HCT116 (cell line): ENCODE data around the gene ZNF548. TPM values are rescaled to one million over a fixed set of nuclear protein-coding genes. Genes with fewer than 3 reads are reported as not detected.

Experiments used
- ATAC-seq: fragments of 200-7000 bp; cut with Tn5 transposase; 2 replicates; pipeline ENCODE4 v1.9.1; 2020; ENCODE audit warnings: mild to moderate bottlenecking, moderate library complexity
- BruUV-seq: library from RNA; stranded (reverse); fragments of 400-500 nt; replicated peaks from 2 replicates; lab custom pipeline; 2021; lab: Mats Ljungman, UMichigan
- CTCF ChIA-PET: fragments of 300-600 bp; sonication (Branson Sonifier 250); formaldehyde crosslinking; loops from one replicate; lab custom pipeline; 2021; ENCODE audit warnings: antibody characterized with exemption; lab: Charles Lee
- POLR2A ChIA-PET: fragments of 300-600, 350-600 bp; sonication (Branson Sonifier 250); formaldehyde crosslinking; loops from one replicate; lab custom pipeline; 2021; ENCODE audit warnings: antibody characterized with exemption; lab: Charles Lee
- RAD21 ChIA-PET, 2 experiments: fragments of 300-600 bp; sonication (Branson Sonifier 250); formaldehyde crosslinking; loops; one replicate each; lab custom pipeline; 2023; ENCODE audit warnings: low total read pairs in 2 of 2; ENCODE audit not compliant: uncharacterized antibody in 2 of 2, unreplicated experiment in 2 of 2, low non-redundant PET in 1 of 2; lab: Charles Lee
- DNase-seq: peaks from one replicate; pipeline ENCODE4 v3.0.0-alpha.2; 2010; ENCODE audit warnings: low read depth, low spot score
- H2AFZ ChIP-seq: fragments of 200-600 bp; shearing (Covaris generic), sonication (generic); 2 replicates; pipeline ENCODE4 v1.6.1; 2017; ENCODE audit warnings: low read depth, mixed run types, mixed read lengths, antibody characterized with exemption, low read length; ENCODE audit not compliant: poor library complexity, severe bottlenecking
- H3K27ac ChIP-seq: 2 replicates; pipeline ENCODE4 v1.5.1; 2012; ENCODE audit warnings: low read depth, low read length
- H3K27me3 ChIP-seq: fragments of 200-600 bp; sonication (generic); 2 replicates; pipeline ENCODE4 v1.6.1; 2016; ENCODE audit warnings: mixed run types, low read length, mixed read lengths; ENCODE audit not compliant: insufficient read depth
- H3K36me3 ChIP-seq, 2 experiments: fragments of 200-500 bp in 1 of 2; fragments of 200-600 bp in 1 of 2; sonication (Bioruptor generic) in 1 of 2; sonication (generic) in 1 of 2; 2 replicates each; pipeline versions ENCODE4 v1.5.1 to v1.6.1; 2014 to 2016; ENCODE audit warnings: low read length in 2 of 2, inconsistent platforms in 1 of 2, mixed read lengths in 1 of 2, mixed run types in 1 of 2; ENCODE audit not compliant: insufficient read depth in 2 of 2, control insufficient read depth in 1 of 2
- H3K4me1 ChIP-seq, 2 experiments: fragments of 200-600 bp in 1 of 2; sonication (generic) in 1 of 2; 2 replicates each; pipeline versions ENCODE4 v1.5.1 to v1.6.1; 2012 to 2017; ENCODE audit warnings: low read length in 2 of 2, inconsistent platforms in 1 of 2, mild to moderate bottlenecking in 1 of 2, mixed read lengths in 1 of 2, mixed run types in 1 of 2, moderate library complexity in 1 of 2; ENCODE audit not compliant: insufficient read depth in 2 of 2, control insufficient read depth in 1 of 2
- H3K4me2 ChIP-seq: fragments of 200-600 bp; sonication (generic); 2 replicates; pipeline ENCODE4 v1.6.1; 2017; ENCODE audit warnings: mixed run types, low read length, mixed read lengths
- H3K4me3 ChIP-seq, 2 experiments: fragments of 200-600 bp in 1 of 2; sonication (generic) in 1 of 2; replicated peaks in 1 of 2; 2 replicates each; pipeline ENCODE4 v1.5.1; 2011 to 2016; ENCODE audit warnings: low read length in 2 of 2, control low read depth in 1 of 2, low read depth in 1 of 2, mild to moderate bottlenecking in 1 of 2, mixed read lengths in 1 of 2, mixed run types in 1 of 2
- H3K79me2 ChIP-seq: fragments of 200-600 bp; sonication (generic); 2 replicates; pipeline ENCODE4 v1.6.1; 2017; ENCODE audit warnings: mild to moderate bottlenecking, mixed run types, low read length, moderate library complexity, mixed read lengths; ENCODE audit not compliant: insufficient read depth
- H3K9ac ChIP-seq: fragments of 200-600 bp; sonication (generic); 2 replicates; pipeline ENCODE4 v1.6.1; 2016; ENCODE audit warnings: low read length, mixed read lengths
- H3K9me2 ChIP-seq: fragments of 200-600 bp; sonication (generic), shearing (Covaris generic); 2 replicates; pipeline ENCODE4 v1.6.1; 2017; ENCODE audit warnings: mixed run types, mild to moderate bottlenecking, moderate library complexity; ENCODE audit not compliant: insufficient read depth
- H3K9me3 ChIP-seq, 2 experiments: fragments of 200-500 bp in 1 of 2; fragments of 200-600 bp in 1 of 2; sonication (Bioruptor generic) in 1 of 2; sonication (generic) in 1 of 2; 2 replicates each; pipeline ENCODE4 v1.6.1; 2014 to 2017; ENCODE audit warnings: low read length in 2 of 2, mixed read lengths in 2 of 2, inconsistent platforms in 1 of 2, low read depth in 1 of 2, mild to moderate bottlenecking in 1 of 2, mixed run types in 1 of 2, moderate library complexity in 1 of 2; ENCODE audit not compliant: control insufficient read depth in 1 of 2, insufficient read depth in 1 of 2
- H4K20me1 ChIP-seq: fragments of 200-600 bp; sonication (generic), shearing (Covaris generic); 2 replicates; pipeline ENCODE4 v1.6.1; 2017; ENCODE audit warnings: mixed run types, mild to moderate bottlenecking, moderate library complexity; ENCODE audit not compliant: insufficient read depth
- CBX3 ChIP-seq: IDR thresholded peaks from 2 replicates; pipeline ENCODE4 v1.6.1; 2012; ENCODE audit warnings: low read depth
- EGR1 ChIP-seq: IDR thresholded peaks from 2 replicates; pipeline ENCODE4 v1.6.1; 2012; ENCODE audit warnings: low read depth
- ELF1 ChIP-seq: IDR thresholded peaks from 2 replicates; pipeline ENCODE4 v1.6.1; 2012; ENCODE audit warnings: low read depth, borderline replicate concordance
- RAD21 ChIP-seq: IDR thresholded peaks from 2 replicates; pipeline ENCODE4 v1.6.1; 2012; ENCODE audit warnings: low read depth, mild to moderate bottlenecking
- SP1 ChIP-seq: IDR thresholded peaks from 2 replicates; pipeline ENCODE4 v1.6.1; 2012; ENCODE audit warnings: low read depth
- YY1 ChIP-seq: IDR thresholded peaks from 2 replicates; pipeline ENCODE4 v1.6.1; 2011; ENCODE audit warnings: low read length, low read depth, moderate library complexity, mild to moderate bottlenecking; ENCODE audit not compliant: insufficient replicate concordance; ENCODE audit errors: extremely low read depth
- ZNF274 ChIP-seq: fragments of 200-500 bp; sonication (Bioruptor generic); IDR thresholded peaks from 2 replicates; pipeline ENCODE4 v1.6.1; 2014; ENCODE audit warnings: mild to moderate bottlenecking, low read depth, low read length, inconsistent platforms
- intact Hi-C: fragments of 100-400 bp; cut with micrococcal nuclease; formaldehyde crosslinking; loops from 2 replicates; pipeline ENCODE4 v1.10.0; 2022
- total RNA-seq: library from RNA; stranded (reverse); gene quantifications from one replicate; pipeline ENCODE4 v1.2.1, GENCODE V29; 2021; ENCODE audit not compliant: unreplicated experiment
- TF ChIP-seq, protein P1 (sequence below): IDR thresholded peaks from 2 replicates; pipeline ENCODE4 v1.6.1; 2012
- TF ChIP-seq, protein P2 (sequence below): IDR thresholded peaks from 2 replicates; pipeline ENCODE4 v1.6.1; 2012
- TF ChIP-seq, protein P3 (sequence below): IDR thresholded peaks from 2 replicates; pipeline ENCODE4 v1.6.1; 2012; ENCODE audit warnings: low read depth

Gene ZNF548
- total RNA-seq, 1 experiment from 2014 or later = 8.7 TPM

DNA sequence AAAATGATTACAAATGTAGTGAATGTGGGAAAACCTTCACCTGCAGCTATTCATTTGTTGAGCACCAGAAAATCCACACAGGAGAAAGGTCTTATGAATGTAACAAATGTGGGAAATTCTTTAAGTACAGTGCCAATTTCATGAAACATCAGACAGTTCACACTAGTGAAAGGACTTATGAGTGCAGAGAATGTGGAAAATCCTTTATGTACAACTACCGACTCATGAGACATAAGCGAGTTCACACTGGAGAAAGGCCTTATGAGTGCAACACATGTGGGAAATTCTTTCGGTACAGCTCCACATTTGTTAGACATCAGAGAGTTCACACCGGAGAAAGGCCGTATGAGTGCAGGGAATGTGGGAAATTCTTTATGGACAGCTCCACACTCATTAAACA is 9.2 kb downstream of the ZNF548 start:
- H3K4me3 ChIP-seq = no peak overlapping the region
- no peaks in the 10 kb centered on the region for H3K9me2 ChIP-seq
- no peak overlapping the region for H3K4me2 ChIP-seq
- DNase-seq = no peak
- H3K79me2 ChIP-seq = no peaks in the 10 kb centered on the region
- peaks cover 10 to 27% of the 10 kb centered on the region in 2 experiments for H3K36me3 ChIP-seq
- H2AFZ ChIP-seq = no peak overlapping the region
- no peak overlapping the region for H3K9ac ChIP-seq
- TF ChIP-seq ZNF274 (no peak), SP1 (no peak)
- BruUV-seq = no TSS peak
- H3K9me3 ChIP-seq = peaks cover 8 to 14% of the 10 kb centered on the region in 2 experiments; a peak in 2 of 4 replicates
- ATAC-seq = no peak
- H3K4me1 ChIP-seq = no peaks in the 10 kb centered on the region
- no peak overlapping the region for H3K27ac ChIP-seq
- RAD21 ChIA-PET = no interaction called here
- POLR2A ChIA-PET = no interaction called here
- CTCF ChIA-PET = no interaction called here
- H4K20me1 ChIP-seq = no peaks in the 10 kb centered on the region
- H3K27me3 ChIP-seq = no peaks in the 10 kb centered on the region
- intact Hi-C loops = no loop called here

DNA sequence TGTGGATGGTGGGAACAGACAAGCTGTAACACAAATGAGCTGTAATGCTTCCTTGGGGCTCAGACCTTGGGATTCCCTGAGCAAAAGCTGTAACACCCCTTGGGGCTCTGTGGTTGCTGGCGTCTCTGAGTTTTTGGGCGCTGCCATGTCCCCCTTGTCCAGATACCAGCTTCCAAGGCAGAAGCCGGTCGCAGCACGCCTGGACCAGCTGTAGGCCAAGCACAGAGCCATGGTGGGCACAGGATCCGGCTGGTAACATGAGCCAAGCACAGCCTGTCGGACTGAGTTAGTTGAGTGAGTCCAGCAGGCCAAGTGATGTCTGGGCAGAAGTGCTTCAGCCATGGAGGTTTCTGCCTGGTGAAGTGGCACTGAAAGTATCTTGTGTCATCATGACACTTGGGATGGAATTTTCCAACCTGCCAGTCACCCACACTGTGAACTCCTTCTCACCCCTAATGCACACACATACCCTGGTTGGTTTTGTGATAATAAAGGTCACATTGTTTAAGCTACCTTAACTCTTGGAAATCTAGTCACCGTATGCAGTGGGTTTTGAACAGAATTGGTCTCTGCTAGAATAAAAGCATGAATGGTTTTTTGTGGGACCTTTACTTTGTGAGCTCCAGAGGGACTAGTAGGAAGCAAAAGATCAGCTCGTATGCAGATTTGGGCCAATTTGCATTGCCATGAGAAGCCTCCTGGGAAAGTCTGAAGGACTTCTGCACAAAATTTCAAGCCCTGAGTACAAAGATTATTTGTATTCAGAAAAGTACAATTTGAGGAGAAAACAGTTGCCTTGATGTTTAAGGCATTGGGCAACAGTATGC is 14.3 kb downstream of the ZNF548 start:
- POLR2A ChIA-PET = interaction anchor here (0.8 to 1.2 kb wide), 2 partner anchors 10 to 30 kb away, joined by 3 read pairs; no protein-coding TSS in a partner anchor
- Histone ChIP-seq H3K4me3 (no peak overlapping the region), H3K4me1 (no peaks in the 10 kb centered on the region), H3K9me2 (no peaks in the 10 kb centered on the region), H3K27me3 (no peaks in the 10 kb centered on the region), H2AFZ (no peak overlapping the region), H4K20me1 (no peaks in the 10 kb centered on the region), H3K9me3 (peaks cover 8 to 12% of the 10 kb centered on the region in 2 experiments; a peak in 2 of 4 replicates), H3K36me3 (peaks cover under 1 to 8% of the 10 kb centered on the region in 2 experiments; a peak in 3 of 4 replicates), H3K27ac (no peak overlapping the region)
- intact Hi-C loops = loop anchor here (10.0 kb wide), 1 partner anchor 501 kb away; no protein-coding TSS in a partner anchor
- RAD21 ChIA-PET = no interaction called here
- CTCF ChIA-PET = no interaction called here
- BruUV-seq = no TSS peak
- DNase-seq = no peak
- no peak for TF ChIP-seq RAD21
- TF ChIP-seq, protein P1, sequence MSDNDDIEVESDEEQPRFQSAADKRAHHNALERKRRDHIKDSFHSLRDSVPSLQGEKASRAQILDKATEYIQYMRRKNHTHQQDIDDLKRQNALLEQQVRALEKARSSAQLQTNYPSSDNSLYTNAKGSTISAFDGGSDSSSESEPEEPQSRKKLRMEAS = no peak
- no peak for TF ChIP-seq ELF1
- TF ChIP-seq YY1 = no peak
- TF ChIP-seq EGR1 = no peak
- TF ChIP-seq, protein P2, sequence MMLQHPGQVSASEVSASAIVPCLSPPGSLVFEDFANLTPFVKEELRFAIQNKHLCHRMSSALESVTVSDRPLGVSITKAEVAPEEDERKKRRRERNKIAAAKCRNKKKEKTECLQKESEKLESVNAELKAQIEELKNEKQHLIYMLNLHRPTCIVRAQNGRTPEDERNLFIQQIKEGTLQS = no peak
- TF ChIP-seq CBX3 = no peak
- TF ChIP-seq, protein P3, sequence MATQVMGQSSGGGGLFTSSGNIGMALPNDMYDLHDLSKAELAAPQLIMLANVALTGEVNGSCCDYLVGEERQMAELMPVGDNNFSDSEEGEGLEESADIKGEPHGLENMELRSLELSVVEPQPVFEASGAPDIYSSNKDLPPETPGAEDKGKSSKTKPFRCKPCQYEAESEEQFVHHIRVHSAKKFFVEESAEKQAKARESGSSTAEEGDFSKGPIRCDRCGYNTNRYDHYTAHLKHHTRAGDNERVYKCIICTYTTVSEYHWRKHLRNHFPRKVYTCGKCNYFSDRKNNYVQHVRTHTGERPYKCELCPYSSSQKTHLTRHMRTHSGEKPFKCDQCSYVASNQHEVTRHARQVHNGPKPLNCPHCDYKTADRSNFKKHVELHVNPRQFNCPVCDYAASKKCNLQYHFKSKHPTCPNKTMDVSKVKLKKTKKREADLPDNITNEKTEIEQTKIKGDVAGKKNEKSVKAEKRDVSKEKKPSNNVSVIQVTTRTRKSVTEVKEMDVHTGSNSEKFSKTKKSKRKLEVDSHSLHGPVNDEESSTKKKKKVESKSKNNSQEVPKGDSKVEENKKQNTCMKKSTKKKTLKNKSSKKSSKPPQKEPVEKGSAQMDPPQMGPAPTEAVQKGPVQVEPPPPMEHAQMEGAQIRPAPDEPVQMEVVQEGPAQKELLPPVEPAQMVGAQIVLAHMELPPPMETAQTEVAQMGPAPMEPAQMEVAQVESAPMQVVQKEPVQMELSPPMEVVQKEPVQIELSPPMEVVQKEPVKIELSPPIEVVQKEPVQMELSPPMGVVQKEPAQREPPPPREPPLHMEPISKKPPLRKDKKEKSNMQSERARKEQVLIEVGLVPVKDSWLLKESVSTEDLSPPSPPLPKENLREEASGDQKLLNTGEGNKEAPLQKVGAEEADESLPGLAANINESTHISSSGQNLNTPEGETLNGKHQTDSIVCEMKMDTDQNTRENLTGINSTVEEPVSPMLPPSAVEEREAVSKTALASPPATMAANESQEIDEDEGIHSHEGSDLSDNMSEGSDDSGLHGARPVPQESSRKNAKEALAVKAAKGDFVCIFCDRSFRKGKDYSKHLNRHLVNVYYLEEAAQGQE = no peak
- TF ChIP-seq, all 23 proteins: peak for 0
- no peak overlapping the region for H3K4me2 ChIP-seq
- ATAC-seq = no peak
- H3K9ac ChIP-seq = no peak overlapping the region
- H3K79me2 ChIP-seq = no peaks in the 10 kb centered on the region
